Lower leg skin (tissue), 3 donors: Measurements from ENCODE around the gene CHRND.

Experiments used
- CTCF ChIP-seq, 3 donors: fragments of 450-650 bp; IDR thresholded peaks; one replicate each; pipeline ENCODE4 v1.5.1; 2016; ENCODE audit warnings: antibody characterized with exemption in 3 of 3, mild to moderate bottlenecking in 3 of 3, moderate library complexity in 2 of 3
- POLR2A ChIP-seq, 2 donors: fragments of 450-650 bp; IDR thresholded peaks; one replicate each; pipeline ENCODE4 v1.6.1; 2016 to 2017; ENCODE audit warnings: antibody characterized with exemption in 2 of 2, mild to moderate bottlenecking in 1 of 2, moderate library complexity in 1 of 2

GRCh38 chr2:232518844-232519243, 7.1 kb upstream of the CHRND start:
- TF ChIP-seq CTCF (IDR thresholded peaks at IDR 0.05) (no peak), POLR2A (IDR thresholded peaks at IDR 0.05) (no peak)
